Measurements from ENCODE around the gene SF3A2.

DNA sequence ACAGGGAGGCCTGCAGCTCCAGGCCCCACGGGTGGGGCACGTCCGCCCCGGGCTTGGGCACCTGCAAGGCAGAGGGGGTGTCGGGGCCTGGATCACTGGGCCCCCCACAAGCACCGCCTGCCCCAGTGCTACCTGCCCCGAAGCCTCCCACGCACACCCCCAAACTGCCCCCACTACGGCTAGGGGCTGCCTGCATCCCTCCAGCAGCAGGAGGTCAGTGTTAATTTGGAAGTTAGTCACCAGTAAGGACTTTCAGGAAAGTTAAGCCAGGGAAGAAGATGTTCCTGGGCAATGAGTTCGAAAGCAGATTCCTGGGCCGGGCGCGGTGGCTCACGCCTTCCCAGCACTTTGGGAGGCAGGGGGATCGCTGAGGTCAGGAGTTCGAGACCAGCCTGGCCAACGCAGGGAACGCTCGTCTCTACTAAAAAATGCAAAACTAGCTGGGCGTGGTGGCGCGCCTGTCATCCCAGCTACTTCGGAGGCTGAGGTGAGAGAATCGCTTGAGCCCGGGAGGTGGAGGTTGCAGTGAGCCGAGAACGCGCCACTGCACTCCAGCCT is 39.9 kb downstream of the SF3A2 start:
- TF ChIP-seq POLR2A (IDR thresholded peaks at IDR 0.05; ENCODE audit: low read length) (no peak), GATA1 (IDR thresholded peaks at IDR 0.05; ENCODE audit: low read depth, low read length) (no peak)
